K562 (cell line): ENCODE data around the gene NFKB2. TPM values are rescaled to one million over a fixed set of nuclear protein-coding genes. Genes with fewer than 3 reads are reported as not detected.

ENCODE experiments used
- MAX ChIP-seq: sonication (generic); formaldehyde crosslinking; IDR thresholded peaks from 2 replicates; pipeline ENCODE4 v1.9.0; 2022; ENCODE audit warnings: mild to moderate bottlenecking, missing genetic modification reagents
- RBM22 ChIP-seq: fragments of 200-400 bp; formaldehyde crosslinking; IDR thresholded peaks from 2 replicates; pipeline ENCODE4 v1.6.1; 2018; ENCODE audit warnings: low read length, low read depth; ENCODE audit not compliant: poor library complexity, severe bottlenecking
- ZBTB40 ChIP-seq, 2 experiments: fragments of 450-650 bp in 1 of 2; sonication (generic) in 1 of 2; formaldehyde crosslinking in 1 of 2; IDR thresholded peaks; 2 replicates each; pipeline versions ENCODE4 v1.7.1 to v1.9.0; 2016 to 2022; ENCODE audit warnings: inconsistent platforms in 1 of 2, mild to moderate bottlenecking in 1 of 2, missing genetic modification reagents in 1 of 2
- ZNF507 ChIP-seq: conservative IDR thresholded peaks from 2 replicates; pipeline ENCODE4 v1.6.1; 2017; ENCODE audit warnings: missing genetic modification characterization, missing compliant biosample characterization
- polyA plus RNA-seq, 8 experiments: library from polyadenylated mRNA; depleted of rRNA in 4 of 8; stranded (reverse) in 5 of 8; unstranded in 3 of 8; fragments of >200 nt; fragmentation: Nextera tagmentation in 2 of 8; fragmentation: Illumina TruSeq in 1 of 8; extraction: Ambion mirVana in 2 of 8; extraction: Trizol in 1 of 8; gene quantifications; 2 replicates each; pipeline versions ENCODE4 v1.2.1 to v1.2.3, GENCODE V29; 2011 to 2014; ENCODE audit warnings: inconsistent platforms in 1 of 8, missing spikeins in 1 of 8
- total RNA-seq, 7 experiments: library from RNA; depleted of rRNA in 6 of 7; stranded (reverse); fragments of >200 nt in 6 of 7; fragmentation: Illumina TruSeq in 2 of 7; extraction: Trizol in 2 of 7; gene quantifications; 2 replicates each; pipeline versions ENCODE4 v1.2.1 to v1.2.3, GENCODE V29; 2011 to 2021; ENCODE audit warnings: low replicate concordance in 1 of 7

The NFKB2 gene
- total and polyA plus RNA-seq, 9 of the 15 experiments (the other 6 are each of a cell fraction or from before 2014, with no cell fraction given) = 0.07 to 20.3 (median 7.9) TPM

GRCh38 chr10:102433619-102434046 is 38.1 kb downstream of the NFKB2 start (continued):
- no peak for TF ChIP-seq ZNF507 (tag)
- TF ChIP-seq ZBTB40 (IDR thresholded peaks at IDR 0.05) = no peak
- no peak for TF ChIP-seq ZBTB40 (CRISPR knock-in tag; IDR thresholded peaks at IDR 0.05)
- TF ChIP-seq RBM22 = no peak
- no peak for TF ChIP-seq MAX (CRISPR knock-in tag)
